ENCODE data around the gene GSTA5. TPM values are rescaled to one million over a fixed set of nuclear protein-coding genes. Genes with fewer than 3 reads are reported as not detected.

The GSTA5 gene
- total and polyA plus RNA-seq, 2 of the 8 experiments (the other 6 are each of a cell fraction or from before 2014, with no cell fraction given) = not detected

- 0 out of 2 replicates have a peak, but pooled peaks cover 2% of the 10 kb centered on the region for H3K23me2 ChIP-seq (ENCODE audit: low read depth, low read length)
- H4K5ac ChIP-seq (ENCODE audit: insufficient read length, low read depth, low read length) = no peak overlapping the region
- no peaks in the 10 kb centered on the region for H4K20me1 ChIP-seq (replicated peaks in 1 of 2; ENCODE audit: control insufficient read depth in 1 of 2, insufficient read depth in 2 of 2, low read length in 2 of 2)
- WGBS, 2 experiments (ENCODE audit: extremely low coverage in 1 of 2, insufficient coverage in 1 of 2, insufficient read length in 1 of 2, insufficient replicate concordance in 2 of 2, low coverage in 1 of 2, low lambda C conversion rate in 2 of 2, missing lambda C conversion rate in 1 of 2) = 84% methylated on average over 2 of the region's 2 CpGs; no CpG with 5 or more reads in 1 of the 2 experiments
- no peak overlapping the region for H2BK12ac ChIP-seq (ENCODE audit: low read depth, low read length)
- H3K79me1 ChIP-seq (ENCODE audit: low read depth, low read length) = no peaks in the 10 kb centered on the region
- no peak overlapping the region for H3K18ac ChIP-seq (ENCODE audit: extremely low read depth, low read length)
- peaks cover 0 to 6% (median 0%) of the 10 kb centered on the region in 4 experiments; a peak in 4 of 7 replicates for H3K4me1 ChIP-seq (replicated peaks in 1 of 4; ENCODE audit: control insufficient read depth in 3 of 4, insufficient read depth in 4 of 4, low read length in 3 of 4)
- ChIA-PET POLR2A (ENCODE audit: partially characterized antibody) (no interaction called here), CTCF (ENCODE audit: partially characterized antibody) (interaction anchor here (0.5 kb wide), 1 partner anchor 65 kb away, joined by 4 read pairs; no protein-coding TSS in a partner anchor)
- no peak overlapping the region for H2BK120ac ChIP-seq (replicated peaks; ENCODE audit: low read depth, low read length)
- no peak overlapping the region for H2BK20ac ChIP-seq (ENCODE audit: low read length)
- no peaks in the 10 kb centered on the region for H3K36me3 ChIP-seq (ENCODE audit: control insufficient read depth in 2 of 4, insufficient read depth in 4 of 4, low read length in 3 of 4)
- H3K23ac ChIP-seq (ENCODE audit: insufficient read length) = no peak overlapping the region
- H3K4me3 ChIP-seq (ENCODE audit: extremely low read depth in 1 of 4, insufficient read depth in 2 of 4, low read depth in 3 of 4, low read length in 4 of 4) = no peak overlapping the region
- no peak overlapping the region for H2AFZ ChIP-seq (ENCODE audit: low read length)
- TF ChIP-seq BACH1 (IDR thresholded peaks at IDR 0.05; ENCODE audit: low read length) = no peak
- TF ChIP-seq USF2 (IDR thresholded peaks at IDR 0.05; ENCODE audit: low read length) = no peak
- TF ChIP-seq CTBP2 (IDR thresholded peaks at IDR 0.05; ENCODE audit: borderline replicate concordance, insufficient read depth, insufficient read length, low read length) = no peak
- no peak for TF ChIP-seq EGR1 (IDR thresholded peaks at IDR 0.05; ENCODE audit: borderline replicate concordance, low read depth, low read length)
- no peak for TF ChIP-seq HDAC6 (IDR thresholded peaks at IDR 0.05; ENCODE audit: low read depth, low read length)
- TF ChIP-seq NRF1 (IDR thresholded peaks at IDR 0.05; ENCODE audit: low read depth, low read length) = no peak
- TF ChIP-seq TAF1 (IDR thresholded peaks at IDR 0.05; ENCODE audit: low read depth, low read length) = no peak
- TF ChIP-seq RBBP5 (IDR thresholded peaks at IDR 0.05; ENCODE audit: borderline replicate concordance, low read depth, low read length) = no peak
- no peak overlapping the region for H2BK15ac ChIP-seq (ENCODE audit: low read length)
- H2AK5ac ChIP-seq (ENCODE audit: low read depth, low read length) = no peak overlapping the region
- no peak overlapping the region for H3K4me2 ChIP-seq (ENCODE audit: insufficient read depth in 1 of 2, low read depth in 2 of 2, low read length in 2 of 2)
- H3K79me2 ChIP-seq (ENCODE audit: control insufficient read depth in 1 of 2, insufficient read depth in 2 of 2, low read length in 2 of 2) = no peaks in the 10 kb centered on the region
- DNase-seq (ENCODE audit: low read depth in 1 of 2, low spot score in 2 of 2) = no peak
- no peak overlapping the region for H3K9ac ChIP-seq (replicated peaks in 1 of 4; ENCODE audit: extremely low read depth in 1 of 4, low read depth in 3 of 4, low read length in 3 of 4)
- H3K9me3 ChIP-seq (ENCODE audit: insufficient read depth in 2 of 2, low read depth in 1 of 2, low read length in 1 of 2) = no peaks in the 10 kb centered on the region
- H3K14ac ChIP-seq (ENCODE audit: insufficient read length) = no peak overlapping the region
- H3K4ac ChIP-seq (replicated peaks; ENCODE audit: insufficient read length, low read depth, low read length) = no peak overlapping the region
- H2BK5ac ChIP-seq (ENCODE audit: low read depth, low read length) = no peak overlapping the region
- no peaks in the 10 kb centered on the region for H3K27me3 ChIP-seq (replicated peaks in 1 of 4; ENCODE audit: control insufficient read depth in 3 of 4, extremely low read depth in 1 of 4, insufficient read depth in 3 of 4, low read length in 3 of 4)
- no peak overlapping the region for H4K8ac ChIP-seq (ENCODE audit: extremely low read depth, insufficient read depth, low read length)
- no peak overlapping the region for H3K27ac ChIP-seq (ENCODE audit: low read depth, low read length)
- FAIRE-seq = no peak
- H4K91ac ChIP-seq (replicated peaks; ENCODE audit: insufficient read length, low read length) = no peak overlapping the region
- no peak overlapping the region for H3K56ac ChIP-seq (replicated peaks; ENCODE audit: insufficient read length, low read depth, low read length)
Observed at GRCh38 chr6:52877786-52878185, 37.2 kb upstream of the GSTA5 start.
